GM12878 (cell line): Measurements from ENCODE around the gene SPI1.

Experiments
- BCL11A ChIP-seq: IDR thresholded peaks from 2 replicates; pipeline ENCODE4 v1.6.1; 2011; ENCODE audit warnings: low read depth, low read length
- BHLHE40 ChIP-seq, 2 experiments: fragments of 450-650 bp in 1 of 2; IDR thresholded peaks; 2 replicates each; pipeline ENCODE4 v1.6.1; 2011 to 2017; ENCODE audit warnings: low read depth in 2 of 2, borderline replicate concordance in 1 of 2, improper control_type of control experiment in 1 of 2, low read length in 1 of 2, mild to moderate bottlenecking in 1 of 2
- IKZF2 ChIP-seq, 2 experiments: fragments of 450-650 bp; IDR thresholded peaks; 2 replicates each; pipeline ENCODE4 v1.6.1; 2017; ENCODE audit warnings: mild to moderate bottlenecking in 2 of 2, moderate library complexity in 2 of 2
- JUNB ChIP-seq: IDR thresholded peaks from 2 replicates; pipeline ENCODE4 v1.6.1; 2016; ENCODE audit warnings: antibody characterized with exemption, mild to moderate bottlenecking
- MEF2B ChIP-seq: fragments of 450-650 bp; IDR thresholded peaks from 2 replicates; pipeline ENCODE4 v1.6.1; 2018; ENCODE audit warnings: mild to moderate bottlenecking, moderate library complexity; ENCODE audit not compliant: partially characterized antibody, poor library complexity, severe bottlenecking
- NFYB ChIP-seq: IDR thresholded peaks from 2 replicates; pipeline ENCODE4 v1.6.1; 2011; ENCODE audit warnings: low read depth, mild to moderate bottlenecking, low read length, improper control_type of control experiment, moderate library complexity; ENCODE audit not compliant: insufficient read depth
- RBBP5 ChIP-seq: fragments of 200-600 bp; sonication (generic); conservative IDR thresholded peaks from 2 replicates; pipeline ENCODE4 v1.6.1; 2016
- TAF1 ChIP-seq: IDR thresholded peaks from 2 replicates; pipeline ENCODE4 v1.6.1; 2011; ENCODE audit warnings: mild to moderate bottlenecking, low read depth, low read length, borderline replicate concordance
- TCF12 ChIP-seq: IDR thresholded peaks from 2 replicates; pipeline ENCODE4 v1.6.1; 2011; ENCODE audit warnings: low read depth, mild to moderate bottlenecking, low read length
- ZBTB33 ChIP-seq: fragments of 450-650 bp; IDR thresholded peaks from 2 replicates; pipeline ENCODE4 v1.6.1; 2017; ENCODE audit warnings: mild to moderate bottlenecking
- ZZZ3 ChIP-seq: IDR thresholded peaks from 2 replicates; pipeline ENCODE4 v1.6.1; 2011; ENCODE audit warnings: low read depth; ENCODE audit not compliant: control insufficient read depth, insufficient read length

DNA sequence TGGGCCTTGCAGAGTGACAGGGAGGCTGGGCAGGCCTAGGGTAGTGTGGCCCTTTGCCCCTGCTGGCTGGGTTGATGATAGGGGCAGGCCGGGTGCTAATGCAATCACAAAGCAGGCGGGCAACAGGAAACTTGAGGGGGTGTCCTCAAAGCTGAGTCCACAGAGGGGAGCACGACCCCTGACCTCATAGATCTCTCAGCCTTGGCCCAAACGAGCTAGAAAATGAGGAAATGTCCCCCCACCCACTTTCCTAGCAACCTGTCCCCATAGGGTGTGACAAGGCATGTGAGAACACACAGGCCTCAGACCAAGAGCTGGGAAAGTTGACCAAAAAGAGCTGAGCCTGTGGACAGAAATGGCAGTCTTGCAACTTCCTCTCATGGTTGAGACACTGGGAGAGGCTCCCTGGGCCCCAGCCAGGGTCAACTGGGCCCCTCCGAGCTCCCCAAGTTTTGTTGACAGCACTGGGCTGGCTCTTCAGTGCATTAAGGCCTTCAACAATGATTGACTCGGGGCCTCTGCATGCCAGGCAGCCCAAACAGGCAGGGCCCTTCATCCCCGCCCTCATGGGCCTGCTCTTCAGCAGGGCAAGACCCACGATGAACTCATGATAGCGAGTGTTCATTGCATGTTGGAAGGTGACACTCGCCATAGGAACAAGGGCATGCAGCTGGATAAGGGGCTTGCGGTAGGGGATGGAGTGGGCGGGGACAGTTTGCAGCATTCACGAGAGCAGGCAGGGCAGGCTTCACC, 9.8 kb upstream of the SPI1 start:
- TF ChIP-seq MEF2B, result no peak
- no peak for TF ChIP-seq TAF1
- no peak for TF ChIP-seq JUNB
- no peak for TF ChIP-seq RBBP5
- TF ChIP-seq BHLHE40 (IDR thresholded peaks at IDR 0.05; ENCODE audit: borderline replicate concordance in 1 of 2, low read depth in 2 of 2, low read length in 1 of 2), result no peak
- no peak for TF ChIP-seq ZBTB33
- no peak for TF ChIP-seq IKZF2 (IDR thresholded peaks at IDR 0.05)
- TF ChIP-seq BCL11A, result no peak
- no peak for TF ChIP-seq NFYB
- no peak for TF ChIP-seq TCF12
- no peak for TF ChIP-seq ZZZ3
